Measurements from ENCODE around the gene ABLIM3.

GRCh38 chr5:149223081-149223848 is 82.0 kb downstream of the ABLIM3 start:
- no peak for TF ChIP-seq CTCF (conservative IDR thresholded peaks at IDR 0.05; ENCODE audit: low read length)
- TF ChIP-seq EZH2phosphoT487 (IDR thresholded peaks at IDR 0.05; ENCODE audit: borderline replicate concordance): no peak
